Kidney epithelial cell (primary cell): ENCODE measurements around the gene ATP5PD. TPM values are rescaled to one million over a fixed set of nuclear protein-coding genes. Genes with fewer than 3 reads are reported as not detected.

ENCODE experiments used
- DNase-seq: peaks from one replicate; pipeline ENCODE4 v3.0.0-alpha.2; 2010; ENCODE audit warnings: low read depth
- H3K27me3 ChIP-seq: 2 replicates; pipeline ENCODE4 v1.6.0; 2011; ENCODE audit warnings: low read length; ENCODE audit not compliant: control insufficient read depth, insufficient read depth
- H3K36me3 ChIP-seq: 2 replicates; pipeline ENCODE4 v1.5.1; 2011; ENCODE audit warnings: low read length; ENCODE audit not compliant: control insufficient read depth, insufficient read depth
- H3K4me3 ChIP-seq: 2 replicates; pipeline ENCODE4 v1.5.1; 2011; ENCODE audit warnings: low read depth, mild to moderate bottlenecking, control low read depth, low read length
- total RNA-seq: library from RNA; depleted of rRNA; stranded (reverse); fragments of >200 nt; gene quantifications from 2 replicates; pipeline ENCODE4 v1.2.3, GENCODE V29; 2015
- TF ChIP-seq, protein P1 (sequence below): IDR thresholded peaks from 2 replicates; pipeline ENCODE4 v1.5.1; 2011; ENCODE audit warnings: mild to moderate bottlenecking, moderate library complexity, low read length, control low read depth, inconsistent platforms; ENCODE audit not compliant: insufficient read depth, poor library complexity, severe bottlenecking

ATP5PD gene
- total RNA-seq, 1 donor from 2014 or later: 275 TPM

GRCh38 chr17:75090871-75091854, 44.4 kb upstream of the ATP5PD start:
- DNase-seq: no peak
- Histone ChIP-seq H3K4me3 (no peak overlapping the region), H3K27me3 (no peaks in the 10 kb centered on the region), H3K36me3 (peaks cover 1% of the 10 kb centered on the region)
- TF ChIP-seq, protein P1, sequence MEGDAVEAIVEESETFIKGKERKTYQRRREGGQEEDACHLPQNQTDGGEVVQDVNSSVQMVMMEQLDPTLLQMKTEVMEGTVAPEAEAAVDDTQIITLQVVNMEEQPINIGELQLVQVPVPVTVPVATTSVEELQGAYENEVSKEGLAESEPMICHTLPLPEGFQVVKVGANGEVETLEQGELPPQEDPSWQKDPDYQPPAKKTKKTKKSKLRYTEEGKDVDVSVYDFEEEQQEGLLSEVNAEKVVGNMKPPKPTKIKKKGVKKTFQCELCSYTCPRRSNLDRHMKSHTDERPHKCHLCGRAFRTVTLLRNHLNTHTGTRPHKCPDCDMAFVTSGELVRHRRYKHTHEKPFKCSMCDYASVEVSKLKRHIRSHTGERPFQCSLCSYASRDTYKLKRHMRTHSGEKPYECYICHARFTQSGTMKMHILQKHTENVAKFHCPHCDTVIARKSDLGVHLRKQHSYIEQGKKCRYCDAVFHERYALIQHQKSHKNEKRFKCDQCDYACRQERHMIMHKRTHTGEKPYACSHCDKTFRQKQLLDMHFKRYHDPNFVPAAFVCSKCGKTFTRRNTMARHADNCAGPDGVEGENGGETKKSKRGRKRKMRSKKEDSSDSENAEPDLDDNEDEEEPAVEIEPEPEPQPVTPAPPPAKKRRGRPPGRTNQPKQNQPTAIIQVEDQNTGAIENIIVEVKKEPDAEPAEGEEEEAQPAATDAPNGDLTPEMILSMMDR: no peak

- no peak for DNase-seq
Measured at GRCh38 chr17:75088465-75089417, 42.0 kb upstream of the ATP5PD start.

DNA sequence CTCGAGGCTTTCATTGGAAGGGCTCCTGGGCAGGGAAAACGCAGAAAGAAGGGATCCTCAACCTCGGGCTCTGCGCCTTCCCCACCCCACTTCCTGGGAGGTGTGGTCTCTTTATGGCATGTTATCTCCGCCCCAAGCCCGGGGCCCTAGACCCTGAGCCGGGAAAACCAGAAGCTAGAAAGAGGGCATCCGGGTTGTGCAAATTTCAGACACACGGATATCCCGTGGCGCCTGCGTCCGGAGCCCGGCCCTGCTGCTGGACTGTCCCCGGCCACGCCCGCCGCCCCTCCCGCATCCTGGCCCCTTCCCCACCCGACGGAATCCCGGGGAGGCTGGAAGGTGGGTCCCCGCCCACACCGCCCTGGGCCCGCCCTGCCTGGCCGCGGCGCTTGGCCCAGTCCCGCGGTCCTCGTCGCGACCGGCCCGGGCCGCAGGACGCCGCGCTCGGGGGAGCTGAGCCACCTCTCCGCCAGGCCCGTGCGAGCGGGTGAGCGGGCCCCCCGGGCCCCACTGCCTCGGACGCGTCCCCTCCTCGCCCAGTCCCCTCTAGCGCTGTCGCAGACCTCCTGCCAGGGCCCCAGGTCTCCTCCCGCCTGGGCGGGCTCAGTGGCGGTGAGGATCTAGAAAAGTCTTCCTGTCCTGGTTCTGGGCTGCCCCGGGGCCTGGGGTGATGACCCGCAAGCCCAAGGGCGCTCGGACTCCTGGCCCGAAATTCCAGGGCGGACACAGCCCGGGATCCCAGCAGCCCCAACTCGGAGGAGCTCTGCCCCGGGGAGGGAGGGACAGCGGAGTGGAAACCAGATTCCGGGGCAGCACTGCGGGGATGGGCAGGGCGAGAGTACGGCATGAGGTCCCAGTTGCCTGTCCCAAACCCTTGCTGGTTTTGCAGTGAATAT, 41.0 kb upstream of the ATP5PD start, which contains the start of gene SLC16A5:
Gene SLC16A5 (plus strand): TSS at position 397 of the 896 bp plus-strand sequence. CDS start 5,683 bp downstream, outside the sequence.
- Histone ChIP-seq H3K4me3 (peak within 1 kb of the TSS; percentile 67), H3K27me3 (no peaks in the 10 kb centered on the region), H3K36me3 (no peaks in the 10 kb centered on the region)
- TF ChIP-seq, protein P1: no peak
- DNase-seq: no peak

More at GRCh38 chr17:75088465-75089417, 42.0 kb upstream of the ATP5PD start:
- H3K27me3 ChIP-seq: no peaks in the 10 kb centered on the region
- no peaks in the 10 kb centered on the region for H3K36me3 ChIP-seq
- H3K4me3 ChIP-seq: peak overlapping the region; percentile 67
- TF ChIP-seq, protein P1: no peak

DNA sequence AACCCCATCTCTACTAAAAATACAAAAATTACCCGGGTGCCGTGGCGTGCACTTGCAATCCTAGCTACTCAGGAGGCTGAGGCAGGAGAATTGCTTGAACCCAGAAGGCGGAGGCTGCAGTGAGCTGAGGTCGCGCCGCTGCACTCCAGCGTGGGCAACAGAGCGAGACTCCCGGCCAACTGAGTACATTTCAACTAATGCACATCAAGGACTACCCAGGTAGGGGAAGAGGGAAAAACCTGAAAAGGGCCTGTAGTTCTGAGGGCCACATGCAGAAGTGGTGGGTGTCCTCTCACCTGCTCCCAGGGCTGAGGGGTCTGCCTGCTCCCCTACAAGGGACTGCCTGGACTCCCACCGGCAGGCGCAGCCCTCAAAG, 40.4 kb upstream of the ATP5PD start:
- Histone ChIP-seq H3K36me3 (no peaks in the 10 kb centered on the region), H3K4me3 (peak overlapping the region; percentile 67), H3K27me3 (no peaks in the 10 kb centered on the region)
- DNase-seq: no peak
- TF ChIP-seq, protein P1: no peak
